Measurements from ENCODE around the gene ZNF772. TPM values are rescaled to one million over a fixed set of nuclear protein-coding genes. Genes with fewer than 3 reads are reported as not detected.

The ZNF772 gene
- total and polyA plus RNA-seq, 8 donors, result 1.3 to 8.9 (median 3.8) TPM

DNA sequence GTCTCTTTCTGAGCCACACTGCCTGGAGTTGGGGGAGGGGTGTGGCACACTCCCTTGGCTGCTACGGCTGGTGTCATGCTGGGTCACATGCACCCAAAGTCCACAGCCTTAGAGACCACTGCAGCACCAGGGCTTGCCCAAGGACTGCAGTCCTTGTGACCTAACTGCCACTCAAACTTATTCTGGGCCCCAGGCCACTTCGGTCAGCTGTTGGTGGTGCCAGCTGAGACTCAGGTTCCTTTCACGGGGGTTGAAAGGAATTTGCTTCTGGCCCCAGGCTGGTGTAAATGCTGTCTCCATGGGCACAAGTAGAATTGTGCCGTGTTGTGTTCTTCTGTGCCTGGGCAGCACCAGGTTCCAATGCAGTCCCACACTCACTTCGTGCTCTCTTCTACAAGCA is 10.9 kb downstream of the ZNF772 start:
- 97 to 98% methylated on average over 5 of the region's 5 CpGs for WGBS, 2 donors

DNA sequence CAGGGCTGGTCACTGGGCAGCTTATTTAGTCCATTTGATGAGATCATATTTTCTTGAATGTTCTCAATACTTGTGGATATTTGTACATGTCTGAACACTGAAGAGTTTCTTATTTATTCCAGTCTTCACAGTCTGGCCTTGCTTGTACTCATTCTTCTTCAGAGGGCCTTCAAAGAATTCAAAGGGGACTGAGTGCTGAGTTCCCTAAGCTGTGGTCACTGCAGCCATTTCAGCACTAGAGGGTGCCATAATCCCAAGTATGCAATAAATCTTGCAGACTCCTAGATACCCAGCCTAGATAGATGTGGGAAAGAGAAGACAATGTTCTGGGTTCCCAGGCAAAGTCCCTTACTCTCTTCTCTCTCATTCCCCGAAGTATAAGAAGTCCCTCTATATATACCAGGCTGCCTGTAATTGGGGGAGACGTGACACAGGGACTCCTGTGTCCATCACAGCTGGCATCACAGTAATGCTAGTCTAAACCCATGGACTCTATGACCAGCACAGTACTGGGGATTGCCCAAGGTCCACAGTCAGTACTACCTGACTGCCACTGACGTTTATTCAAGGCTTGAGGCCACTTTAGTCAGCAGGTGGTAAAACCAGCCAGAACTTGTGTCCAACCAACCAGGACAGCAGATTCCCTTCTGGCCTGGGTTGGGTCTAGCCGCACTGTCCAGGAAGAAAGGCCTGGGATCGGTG is 11.5 kb downstream of the ZNF772 start:
- no peak overlapping the region for H3K27ac ChIP-seq
- intact Hi-C loops (cut with DNase I), result no loop called here
- FAIRE-seq (no peak), ATAC-seq (no peak), DNase-seq (no peak)
- WGBS, 2 donors, result 73 to 83% methylated on average over 5 of the region's 5 CpGs
- no peaks in the 10 kb centered on the region for H3K4me1 ChIP-seq
- no peak overlapping the region for H3K4me3 ChIP-seq
- H3K9me3 ChIP-seq, result peaks cover 0 to 9% (median 0%) of the 10 kb centered on the region in 4 donors
- H3K36me3 ChIP-seq, result no peaks in the 10 kb centered on the region
- no peaks in the 10 kb centered on the region for H3K27me3 ChIP-seq
- TF ChIP-seq, protein P1, sequence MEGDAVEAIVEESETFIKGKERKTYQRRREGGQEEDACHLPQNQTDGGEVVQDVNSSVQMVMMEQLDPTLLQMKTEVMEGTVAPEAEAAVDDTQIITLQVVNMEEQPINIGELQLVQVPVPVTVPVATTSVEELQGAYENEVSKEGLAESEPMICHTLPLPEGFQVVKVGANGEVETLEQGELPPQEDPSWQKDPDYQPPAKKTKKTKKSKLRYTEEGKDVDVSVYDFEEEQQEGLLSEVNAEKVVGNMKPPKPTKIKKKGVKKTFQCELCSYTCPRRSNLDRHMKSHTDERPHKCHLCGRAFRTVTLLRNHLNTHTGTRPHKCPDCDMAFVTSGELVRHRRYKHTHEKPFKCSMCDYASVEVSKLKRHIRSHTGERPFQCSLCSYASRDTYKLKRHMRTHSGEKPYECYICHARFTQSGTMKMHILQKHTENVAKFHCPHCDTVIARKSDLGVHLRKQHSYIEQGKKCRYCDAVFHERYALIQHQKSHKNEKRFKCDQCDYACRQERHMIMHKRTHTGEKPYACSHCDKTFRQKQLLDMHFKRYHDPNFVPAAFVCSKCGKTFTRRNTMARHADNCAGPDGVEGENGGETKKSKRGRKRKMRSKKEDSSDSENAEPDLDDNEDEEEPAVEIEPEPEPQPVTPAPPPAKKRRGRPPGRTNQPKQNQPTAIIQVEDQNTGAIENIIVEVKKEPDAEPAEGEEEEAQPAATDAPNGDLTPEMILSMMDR (IDR thresholded peaks at IDR 0.05), result no peak

More for the DNA sequence above, 10.9 kb downstream of the ZNF772 start:
- H3K4me1 ChIP-seq, result no peaks in the 10 kb centered on the region
- H3K27ac ChIP-seq, result no peak overlapping the region
- intact Hi-C loops (cut with DNase I), result no loop called here
- ATAC-seq (no peak), FAIRE-seq (no peak), DNase-seq (no peak)
- no peaks in the 10 kb centered on the region for H3K27me3 ChIP-seq
- H3K36me3 ChIP-seq, result no peaks in the 10 kb centered on the region
- H3K4me3 ChIP-seq, result no peak overlapping the region
- TF ChIP-seq, protein P1 (IDR thresholded peaks at IDR 0.05), result no peak
- H3K9me3 ChIP-seq, result peaks cover 0 to 9% (median 3%) of the 10 kb centered on the region in 4 donors

DNA sequence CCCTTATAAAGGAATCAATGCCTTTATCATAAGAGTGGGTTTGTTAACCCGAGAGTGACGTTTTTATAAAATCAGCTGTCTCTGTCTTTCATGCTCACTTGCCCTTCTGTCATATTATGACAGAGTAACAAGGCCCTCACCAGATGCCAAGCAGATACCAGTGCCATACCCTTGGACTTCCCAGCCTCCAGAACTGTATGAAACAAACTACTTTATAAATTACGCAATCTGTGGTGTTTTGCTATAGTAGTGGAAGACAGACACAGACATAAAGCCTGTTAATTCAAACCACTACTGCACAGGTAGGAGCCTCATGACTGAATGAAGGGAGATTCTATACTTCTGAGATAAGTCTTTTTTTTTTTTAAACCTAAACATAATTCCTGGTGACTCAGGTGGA is 25.1 kb downstream of the ZNF772 start:
- 84 to 93% methylated on average over 3 of the region's 3 CpGs for WGBS, 2 donors
- DNase-seq (no peak), FAIRE-seq (no peak), ATAC-seq (no peak)
- Histone ChIP-seq H3K9me3 (no peaks in the 10 kb centered on the region), H3K27ac (no peak overlapping the region), H3K27me3 (no peaks in the 10 kb centered on the region), H3K4me1 (no peaks in the 10 kb centered on the region), H3K4me3 (no peak overlapping the region), H3K36me3 (no peaks in the 10 kb centered on the region)
- intact Hi-C loops (cut with DNase I), result no loop called here
- TF ChIP-seq, protein P1 (IDR thresholded peaks at IDR 0.05), result no peak

DNA sequence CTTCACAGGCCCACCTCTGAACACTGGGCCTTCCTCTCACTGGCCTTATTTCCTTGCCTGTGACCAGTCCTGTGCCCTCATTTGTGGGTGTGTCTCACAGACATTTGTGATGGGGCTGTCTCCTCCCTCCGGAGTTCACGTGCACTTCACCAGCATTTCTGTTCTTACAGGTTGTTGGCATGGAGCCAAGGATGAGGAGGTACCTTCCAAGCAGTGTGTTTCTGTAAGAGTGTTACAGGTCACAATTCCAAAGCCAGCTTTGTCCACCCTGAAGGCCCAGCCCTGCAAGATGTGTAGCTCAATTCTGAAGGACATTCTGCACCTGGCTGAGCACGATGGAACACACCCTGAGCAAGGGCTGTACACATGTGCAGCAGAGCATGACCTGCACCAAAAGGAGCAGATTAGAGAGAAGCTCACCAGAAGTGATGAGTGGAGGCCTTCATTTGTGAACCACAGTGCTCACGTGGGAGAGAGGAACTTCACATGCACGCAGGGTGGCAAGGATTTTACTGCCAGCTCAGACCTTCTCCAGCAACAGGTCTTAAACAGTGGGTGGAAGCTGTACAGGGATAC is 34.2 kb downstream of the ZNF772 start:
- FAIRE-seq, result no peak
- Histone ChIP-seq H3K9me3 (no peaks in the 10 kb centered on the region), H3K4me1 (no peaks in the 10 kb centered on the region), H3K27ac (no peak overlapping the region), H3K36me3 (peaks cover 0 to 10% (median 0%) of the 10 kb centered on the region in 3 donors), H3K27me3 (no peaks in the 10 kb centered on the region), H3K4me3 (no peak overlapping the region)
- ATAC-seq, result no peak
- no peak for DNase-seq
- WGBS, 2 donors, result 78% methylated on average over 5 of the region's 5 CpGs
- intact Hi-C loops (cut with DNase I), result no loop called here
- TF ChIP-seq, protein P1 (IDR thresholded peaks at IDR 0.05), result no peak

Measured in pancreas (tissue), 10 donors.